Activated CD8-positive, alpha-beta memory T cell treated with anti-CD3 and anti-CD28 coated beads, Interleukin-2, amount 50 U/mL, for 1 hour (primary cell): ENCODE results near the gene C6.
"Not testable (repeated sequence)": the region's sequence is repeated elsewhere in the genome, so short reads cannot be mapped to it uniquely, and the experiment has no call there.

ENCODE experiments used
- DNase-seq: peaks from one replicate; pipeline ENCODE4 v3.0.0-alpha.2; 2020; ENCODE audit errors: extremely low read depth

Gene C6

DNA sequence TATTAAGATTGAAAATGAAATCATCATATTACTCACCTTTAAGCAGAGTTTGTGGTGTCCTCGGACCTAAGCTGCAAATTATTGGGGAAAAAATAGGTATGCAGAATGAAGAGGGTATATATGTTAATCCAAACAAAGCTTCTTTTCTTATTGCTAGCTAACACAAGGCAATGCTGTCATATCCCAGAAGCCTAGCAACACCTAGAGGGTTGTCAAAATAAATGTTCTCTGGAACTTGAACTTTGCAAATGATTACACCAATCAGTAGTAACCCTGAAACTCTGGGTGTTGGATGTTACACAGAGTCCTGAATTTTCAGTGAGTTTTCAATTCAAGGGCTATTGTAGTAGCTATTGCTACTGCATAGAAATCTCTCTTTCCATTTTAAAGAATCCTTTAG, at the start of gene C6:
Gene C6 (minus strand): TSS at position 193 of the 400 bp plus-strand sequence. CDS start 10,302 bp downstream, outside the sequence.
- DNase-seq = no peak

DNA sequence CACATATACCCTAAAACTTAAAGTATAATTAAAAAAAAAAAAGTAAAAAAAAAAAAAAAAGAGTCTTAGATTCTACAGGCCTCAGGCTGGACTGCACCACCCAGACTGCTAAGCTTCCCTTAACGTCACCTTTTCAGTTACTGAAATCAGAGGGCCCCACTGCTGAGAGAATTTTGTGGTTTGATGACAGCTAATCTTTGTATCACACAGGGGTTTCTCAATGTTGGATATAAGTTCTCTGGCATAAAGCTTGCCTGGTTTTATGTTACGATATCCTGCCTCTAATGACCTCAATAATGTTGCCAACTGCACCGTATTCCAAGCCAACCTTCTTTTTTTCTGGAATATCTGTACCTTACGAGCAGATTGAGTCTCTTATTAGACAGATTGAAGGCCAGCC, 43.1 kb upstream of the C6 start:
- no peak for DNase-seq

DNA sequence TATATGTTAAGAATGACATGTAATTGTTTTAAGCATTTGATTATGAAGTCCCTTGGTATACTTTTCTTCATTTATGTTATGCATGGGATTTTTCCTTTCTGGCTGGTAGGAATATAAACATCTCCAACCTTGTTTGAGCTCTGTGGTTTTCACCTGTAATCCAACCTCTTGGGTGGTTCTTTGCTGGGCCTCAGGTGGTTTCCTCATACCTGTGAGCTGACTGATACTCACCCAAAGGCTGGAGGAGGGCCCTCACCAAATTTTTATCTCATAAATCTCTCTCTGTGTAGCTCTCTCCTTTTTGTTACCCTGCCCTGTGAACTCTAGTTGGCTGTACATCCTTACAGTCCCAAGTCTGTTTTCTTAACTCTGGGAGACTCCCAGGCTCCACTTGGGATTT, 39.8 kb upstream of the C6 start:
- no peak for DNase-seq

DNA sequence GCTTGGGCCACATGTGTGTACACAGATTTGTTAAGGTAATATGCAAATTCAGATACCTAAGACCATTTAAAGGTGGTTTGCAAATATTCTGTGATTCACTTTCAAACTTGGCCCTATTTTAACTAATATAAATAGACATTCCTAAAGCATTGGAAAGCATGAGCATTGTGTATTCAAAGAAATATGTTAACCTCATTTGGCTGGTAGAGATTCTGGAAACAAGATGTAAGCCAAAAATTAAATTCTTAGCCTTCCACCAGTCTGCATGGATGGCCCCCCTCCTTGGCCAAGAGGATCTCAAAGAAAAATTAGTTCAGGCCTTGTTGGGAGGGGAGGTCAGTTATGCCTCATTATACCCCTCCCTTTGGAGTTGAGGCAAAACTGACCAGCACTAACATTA, 38.7 kb upstream of the C6 start:
- no peak for DNase-seq

DNA sequence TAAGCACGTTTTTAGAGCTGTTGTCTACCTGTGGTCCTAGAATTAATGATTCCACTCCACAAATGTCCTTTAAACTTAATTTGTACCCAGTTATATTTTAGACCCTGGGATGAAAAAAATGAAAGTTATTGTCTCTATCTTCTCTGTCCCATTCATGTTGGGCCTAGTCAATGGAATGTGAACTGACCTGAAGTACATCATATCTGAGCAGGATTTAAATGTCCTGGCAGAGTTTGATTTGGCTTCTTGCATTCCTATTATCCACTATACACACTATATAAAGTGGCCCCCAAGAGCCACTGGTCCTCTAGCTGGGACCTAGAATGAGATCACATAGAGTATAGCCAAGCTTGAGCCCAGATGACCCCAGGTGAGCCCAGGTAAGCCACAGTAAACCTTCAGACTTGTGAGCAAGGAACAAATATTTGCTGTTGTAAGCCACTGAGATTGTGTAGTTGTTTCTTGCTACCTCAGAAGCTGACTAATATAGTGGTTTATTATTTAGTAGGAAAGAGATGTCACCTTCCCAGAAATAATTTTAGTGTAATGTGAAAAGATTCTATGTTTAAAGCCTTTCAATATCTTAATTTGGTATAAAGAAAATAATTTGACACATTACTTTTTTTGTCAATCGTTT, 37.1 kb upstream of the C6 start:
- DNase-seq = no peak

DNA sequence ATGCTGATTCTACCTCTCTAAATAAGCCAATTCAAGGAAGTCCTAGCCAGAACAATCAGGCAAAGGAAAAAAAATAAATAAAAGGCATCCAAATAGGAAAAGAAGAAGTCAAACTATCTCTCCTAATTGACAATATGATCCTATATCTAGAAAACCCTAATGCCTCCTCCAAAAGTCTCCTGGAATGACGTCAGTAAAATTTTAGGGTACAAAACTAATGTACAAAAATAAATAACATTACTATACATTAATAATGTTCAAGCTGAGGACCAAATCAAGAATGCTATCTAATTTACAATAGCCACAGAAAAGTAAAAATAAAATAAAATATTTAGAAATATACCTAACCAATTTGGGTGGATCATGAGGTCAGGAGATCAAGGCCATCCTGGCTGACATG, 33.8 kb upstream of the C6 start:
- DNase-seq = no peak

DNA sequence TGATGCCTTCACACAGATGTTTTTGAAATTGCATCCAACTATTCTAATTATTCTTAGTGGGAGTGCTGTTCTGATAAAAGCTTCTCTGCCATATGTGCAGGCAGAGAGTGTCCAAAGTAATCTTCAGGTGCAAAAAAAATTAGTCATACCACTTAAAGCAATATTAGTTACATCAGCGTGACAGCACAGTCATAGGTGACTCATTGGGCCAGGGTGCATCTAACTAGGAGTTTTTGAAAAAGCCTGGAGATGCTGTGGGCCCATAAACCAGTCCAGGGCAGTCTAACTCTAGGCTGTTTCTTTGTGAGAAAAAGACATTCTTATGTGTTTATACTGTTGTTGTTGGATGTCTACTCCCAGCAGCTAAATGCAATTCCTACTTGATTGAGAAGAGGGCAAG, 33.0 kb upstream of the C6 start:
- no peak for DNase-seq

DNA sequence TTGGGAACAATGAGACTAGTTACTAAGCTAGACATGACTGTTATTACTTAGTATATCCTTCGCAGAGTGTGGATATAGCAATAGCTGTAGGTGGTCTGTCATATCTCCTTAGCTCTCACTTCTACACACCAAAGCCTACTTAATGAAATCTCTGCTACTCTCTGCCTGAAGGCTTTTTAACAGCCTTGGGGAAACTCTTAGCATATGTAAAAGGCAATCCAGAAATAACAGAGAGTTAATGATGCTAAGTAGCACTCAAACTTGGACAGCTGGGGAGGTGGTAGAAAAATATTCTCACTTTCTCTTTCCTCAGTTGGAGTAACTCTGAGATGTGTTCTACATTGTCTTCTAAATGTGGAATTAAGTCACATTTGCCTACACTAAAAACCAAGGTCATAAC, 30.2 kb upstream of the C6 start:
- no peak for DNase-seq

DNA sequence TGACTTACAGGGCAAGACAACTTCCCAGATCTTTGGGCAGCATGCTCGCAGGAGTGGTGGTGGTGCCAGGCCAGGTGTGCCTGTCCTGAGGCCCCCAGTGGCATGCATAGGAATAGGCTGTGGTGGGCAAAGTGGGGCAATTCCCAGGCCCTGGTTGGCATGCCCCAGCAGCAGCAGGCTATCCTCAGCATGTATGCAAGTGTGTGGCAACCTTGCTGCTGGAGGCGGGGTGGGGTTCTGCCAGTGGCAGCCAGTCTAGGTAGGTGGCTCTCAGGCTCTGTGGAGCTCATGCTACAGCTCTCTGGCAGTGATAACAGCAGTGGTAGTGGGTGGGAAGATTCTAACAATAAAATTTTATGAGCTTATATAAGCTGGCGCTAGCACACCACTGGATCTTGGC, 27.7 kb upstream of the C6 start:
- no peak for DNase-seq

DNA sequence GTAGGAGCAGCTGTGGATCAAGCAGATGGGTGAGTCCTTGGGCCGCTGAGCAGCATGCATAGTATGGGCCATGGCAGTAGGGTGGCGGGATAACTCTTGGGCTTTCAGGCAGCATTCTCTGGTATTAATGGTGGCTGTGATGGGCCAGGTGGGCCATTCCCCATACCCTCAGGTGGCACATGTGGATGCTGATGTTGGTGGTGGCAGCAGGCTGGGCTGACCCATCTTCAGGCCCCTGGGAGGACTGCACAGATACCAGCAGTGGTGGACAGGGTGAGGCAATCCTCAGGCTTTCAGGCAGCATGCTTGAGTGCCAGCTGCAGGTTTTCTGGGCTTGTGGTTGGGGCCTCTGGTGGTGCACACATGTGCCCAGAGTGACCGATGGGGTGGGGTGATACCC, 27.1 kb upstream of the C6 start:
- no peak for DNase-seq

DNA sequence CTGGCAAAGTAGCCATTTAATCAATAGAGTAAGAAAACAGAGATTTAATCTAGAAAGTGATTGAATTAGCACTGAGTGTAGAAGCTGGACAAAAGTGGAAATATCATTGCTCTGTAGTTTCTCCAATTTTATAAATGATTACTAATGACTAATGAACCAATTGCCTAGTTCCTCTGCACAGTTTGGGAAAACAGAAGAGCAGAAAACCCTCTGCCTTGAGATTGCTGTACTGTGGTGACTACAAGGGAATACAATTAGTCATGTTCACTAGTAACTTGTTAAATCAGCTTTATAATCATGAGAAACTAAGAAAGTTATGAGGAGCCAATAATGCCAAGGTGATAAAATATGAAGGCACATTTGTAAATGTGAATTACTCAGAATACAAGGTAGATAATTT, 21.1 kb upstream of the C6 start:
- no peak for DNase-seq

DNA sequence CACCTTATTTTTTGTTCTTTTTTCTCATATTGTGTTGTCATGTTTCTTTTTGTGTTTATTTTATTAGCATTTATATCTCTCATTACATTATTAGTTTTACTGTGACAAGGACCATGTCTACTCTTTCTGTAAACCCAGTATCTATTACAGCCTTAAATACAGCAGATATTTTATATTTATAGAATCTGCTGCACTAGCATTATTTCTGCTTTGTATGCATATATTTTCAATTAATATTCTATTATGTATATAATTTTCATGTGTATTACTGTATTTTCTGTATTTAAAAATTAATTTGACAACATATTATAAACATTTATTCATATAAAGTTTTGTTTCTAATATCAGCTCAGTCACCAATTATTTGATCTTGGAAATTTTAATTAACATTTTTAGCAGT, 19.5 kb upstream of the C6 start:
- DNase-seq = no peak

DNA sequence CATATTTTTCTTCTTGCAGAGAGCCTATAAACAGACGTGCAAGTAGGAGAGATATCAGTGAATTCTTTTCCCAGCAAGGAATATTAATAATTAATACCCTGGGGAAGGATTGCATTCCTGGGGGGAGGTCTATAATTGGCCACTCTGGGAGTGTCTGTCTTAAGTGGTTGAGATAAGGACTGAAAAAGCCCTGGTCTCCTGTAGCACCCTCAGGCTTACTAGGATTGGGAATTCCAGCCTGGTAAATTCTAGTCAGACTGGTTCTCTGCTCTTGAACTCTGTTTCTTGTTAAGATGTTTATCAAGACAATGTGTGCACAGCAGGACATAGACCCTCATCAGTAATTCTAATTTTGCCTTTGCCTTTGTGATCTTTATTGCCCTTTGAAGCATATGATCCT, 16.9 kb upstream of the C6 start:
- not testable (repeated sequence) for DNase-seq

DNA sequence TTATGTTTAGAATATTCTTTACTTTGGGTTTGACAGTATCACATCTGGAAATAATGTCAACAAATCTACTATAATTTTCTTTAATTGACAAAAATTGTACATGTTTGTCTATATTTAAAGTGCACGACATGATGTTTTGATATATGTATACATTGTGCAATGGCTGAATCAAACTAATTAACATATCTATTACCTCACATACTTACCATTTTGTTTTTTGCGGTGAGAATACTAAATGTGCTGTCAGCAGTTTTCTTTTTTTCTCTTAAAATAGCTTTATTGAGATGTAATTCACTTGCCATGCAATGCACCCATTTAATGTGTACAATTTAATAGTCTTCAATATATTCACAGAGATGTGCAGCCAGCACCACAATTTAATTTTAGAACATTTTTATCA, 10.6 kb upstream of the C6 start:
- DNase-seq = no peak

DNA sequence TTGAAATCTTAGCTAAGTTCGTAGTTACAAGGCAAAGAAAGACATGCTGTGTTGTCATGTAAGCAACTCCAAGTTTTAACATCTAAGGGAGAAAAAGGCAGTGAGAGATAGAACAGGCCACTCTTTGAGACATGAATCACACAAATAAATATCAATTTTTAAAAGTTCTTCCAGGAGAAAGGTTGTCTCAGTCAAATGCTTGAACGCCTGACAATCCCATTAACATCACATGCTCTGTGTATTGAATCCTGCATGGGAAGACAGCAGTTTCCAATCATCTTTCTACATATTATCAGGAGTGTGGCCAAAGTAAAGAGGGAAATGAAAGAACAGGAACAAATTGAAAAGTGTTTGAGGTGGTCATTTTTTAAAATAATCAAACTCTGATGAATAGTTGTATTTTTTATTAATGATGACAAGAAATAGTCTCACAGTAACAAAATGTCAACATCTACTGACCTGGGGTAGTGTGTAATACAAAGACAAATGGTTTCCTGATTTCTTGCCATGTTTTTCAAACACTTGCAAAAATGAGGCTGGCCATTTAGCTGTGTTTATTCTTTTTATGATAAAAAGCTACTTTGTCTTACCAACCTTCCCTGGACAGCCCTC, 6.4 kb upstream of the C6 start:
- DNase-seq = no peak

DNA sequence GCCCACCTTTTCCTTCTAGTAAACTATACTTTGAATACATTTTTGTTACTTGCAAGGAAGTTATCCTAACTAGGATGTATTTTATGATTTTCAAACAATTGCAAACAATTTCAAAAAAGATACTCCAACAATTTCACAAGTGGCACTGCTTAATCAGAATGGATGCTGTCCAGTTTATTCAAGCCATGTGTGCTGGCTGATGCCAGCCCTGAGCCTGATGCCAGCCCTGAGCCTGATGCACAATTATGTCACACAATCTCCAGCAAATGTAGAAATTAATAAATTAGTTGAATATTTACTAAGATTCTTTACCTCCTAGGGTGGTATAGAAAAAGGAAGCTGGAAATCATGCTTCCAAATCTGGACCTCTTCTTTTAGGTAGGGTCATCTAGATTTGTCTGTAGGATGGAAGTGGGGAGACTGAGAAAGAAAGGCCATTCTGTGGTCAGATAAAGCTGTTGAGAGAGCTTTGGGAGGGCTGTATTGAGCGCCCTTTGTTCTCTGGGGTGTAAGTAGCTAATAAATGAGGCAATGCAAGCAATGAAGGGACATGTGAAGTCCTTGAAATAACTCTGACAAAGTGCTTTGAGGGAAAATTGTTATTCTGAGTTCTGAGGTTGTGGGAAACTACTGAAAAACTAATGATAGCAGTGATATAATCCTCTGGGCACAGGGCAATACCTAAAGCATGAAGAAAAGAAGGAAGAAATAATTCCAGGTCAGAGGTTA, 5.8 kb upstream of the C6 start:
- DNase-seq = no peak

DNA sequence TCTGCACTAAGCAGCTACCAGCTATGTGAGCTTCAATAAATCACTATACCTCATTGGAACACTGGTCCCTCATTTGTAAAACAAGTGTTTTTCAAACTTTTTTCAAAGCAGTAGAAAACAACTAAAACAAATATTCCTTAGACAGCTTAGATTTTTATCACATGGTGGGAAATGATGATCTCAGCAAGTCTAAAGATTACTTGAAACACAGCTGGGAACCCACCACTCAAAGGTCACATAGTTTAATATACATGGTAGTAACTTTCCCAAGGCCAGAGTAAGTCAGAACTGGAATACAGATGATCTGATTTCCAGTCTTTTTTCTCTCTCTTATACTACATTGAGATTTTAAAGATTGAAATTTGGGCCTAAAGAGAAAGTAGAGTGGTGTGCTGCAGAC, 850 bp upstream of the C6 start:
- DNase-seq = no peak

DNA sequence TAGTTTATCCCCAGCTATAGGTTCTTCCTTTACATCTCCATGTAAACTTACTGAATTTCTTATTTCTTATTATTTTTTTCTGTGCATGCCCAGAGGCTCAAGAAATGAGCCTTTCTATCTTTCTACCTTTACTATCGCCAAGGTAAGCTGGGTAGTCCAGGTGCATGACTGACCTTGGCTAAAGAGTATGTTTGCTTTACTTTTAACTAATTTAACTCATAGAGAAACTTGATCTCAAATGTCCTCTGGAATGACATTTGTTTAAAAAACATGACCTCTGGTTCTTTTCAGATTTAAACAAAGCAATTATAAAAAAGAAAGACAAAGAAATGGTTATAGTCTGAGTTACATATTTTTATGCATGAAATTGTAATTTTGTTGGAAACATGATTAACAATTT, 397 bp downstream of the C6 start:
- DNase-seq = no peak

DNA sequence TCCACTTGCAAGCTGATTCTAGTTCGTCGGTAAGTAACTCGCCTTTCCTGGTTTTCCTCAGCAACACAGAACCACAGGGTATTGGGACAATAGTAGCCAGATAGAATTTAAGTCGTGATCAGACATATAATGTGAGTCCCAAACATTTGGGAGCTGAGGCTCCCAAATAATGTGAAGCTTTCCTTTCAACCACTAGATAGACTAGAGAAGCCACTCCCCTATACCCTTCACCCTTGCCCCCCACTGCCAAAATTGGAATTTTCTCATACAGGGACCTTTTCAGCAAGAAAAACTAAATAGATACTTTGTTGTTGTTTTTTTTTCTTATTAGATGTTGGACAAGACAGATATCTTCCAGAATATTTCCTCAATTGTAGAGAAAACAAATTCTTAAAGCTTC, 1.9 kb downstream of the C6 start:
- no peak for DNase-seq

DNA sequence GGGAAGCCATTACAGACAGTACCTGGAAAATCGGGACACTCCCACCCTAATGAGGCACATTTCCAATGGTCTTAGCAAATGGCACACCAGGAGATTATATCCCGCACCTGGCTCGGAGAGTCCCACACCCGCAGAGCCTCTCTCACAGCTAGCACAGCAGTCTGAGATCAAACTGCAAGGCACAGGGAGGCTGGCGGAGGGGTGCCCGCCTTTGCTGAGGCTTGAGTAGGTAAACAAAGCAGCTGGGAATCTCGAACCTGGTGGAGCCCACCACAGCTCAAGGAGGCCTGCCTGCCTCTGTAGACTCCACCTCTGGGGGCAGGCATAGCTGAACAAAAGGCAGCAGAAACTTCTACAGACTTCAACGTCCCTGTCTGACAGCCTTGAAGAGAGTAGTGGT, 7.9 kb downstream of the C6 start:
- DNase-seq = not testable (repeated sequence)

DNA sequence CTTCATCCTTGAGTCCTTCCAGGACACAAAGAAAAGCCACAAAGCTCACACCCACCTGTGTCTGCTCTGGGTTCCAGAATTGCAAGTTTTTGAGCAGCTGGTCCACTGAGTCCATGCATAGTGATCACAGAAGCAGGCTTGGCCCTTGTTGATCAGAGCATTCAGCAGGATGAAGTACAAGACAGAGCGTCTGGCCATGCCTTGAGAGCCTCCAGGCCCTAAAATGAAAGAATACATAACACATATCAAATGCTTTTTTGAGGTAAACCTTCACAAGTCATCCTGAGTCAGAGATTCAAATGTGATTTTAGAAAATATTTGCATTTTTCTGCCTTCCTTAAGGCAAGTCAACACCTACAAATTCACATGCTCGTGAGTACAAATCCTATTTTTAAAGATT, 10.3 kb downstream of the C6 start:
- DNase-seq = no peak

DNA sequence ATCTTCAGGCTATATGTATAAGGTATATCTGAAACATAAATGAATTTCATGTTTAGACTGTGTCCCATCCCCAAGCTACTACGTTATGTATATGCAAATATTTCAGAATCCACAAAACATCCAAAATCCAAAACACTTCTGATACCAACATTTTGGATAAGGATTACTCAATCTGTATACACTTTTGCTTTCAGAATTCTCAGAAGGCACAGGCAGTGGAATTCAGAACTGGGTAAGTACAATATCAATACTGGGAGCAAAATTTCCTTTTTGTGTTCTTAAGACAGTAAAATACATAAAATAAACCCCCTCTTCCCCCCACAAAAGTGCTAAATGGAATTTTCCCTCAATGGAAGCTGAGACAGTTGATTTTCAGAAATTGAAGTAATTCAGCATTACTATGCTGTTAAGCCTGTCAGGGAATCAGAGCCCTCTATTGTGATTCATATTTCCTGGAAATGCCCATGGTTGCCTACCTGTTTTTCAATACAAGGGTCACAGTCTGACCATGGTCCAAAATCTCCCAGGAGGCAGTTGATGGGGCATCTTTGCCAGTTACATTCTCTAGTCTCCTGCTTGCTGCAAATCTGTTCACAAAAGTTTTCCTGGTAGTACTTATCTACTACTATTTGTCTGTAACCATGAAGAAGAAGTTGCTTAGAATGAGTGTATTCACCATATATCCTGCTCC, 12.1 kb downstream of the C6 start:
- DNase-seq = no peak

DNA sequence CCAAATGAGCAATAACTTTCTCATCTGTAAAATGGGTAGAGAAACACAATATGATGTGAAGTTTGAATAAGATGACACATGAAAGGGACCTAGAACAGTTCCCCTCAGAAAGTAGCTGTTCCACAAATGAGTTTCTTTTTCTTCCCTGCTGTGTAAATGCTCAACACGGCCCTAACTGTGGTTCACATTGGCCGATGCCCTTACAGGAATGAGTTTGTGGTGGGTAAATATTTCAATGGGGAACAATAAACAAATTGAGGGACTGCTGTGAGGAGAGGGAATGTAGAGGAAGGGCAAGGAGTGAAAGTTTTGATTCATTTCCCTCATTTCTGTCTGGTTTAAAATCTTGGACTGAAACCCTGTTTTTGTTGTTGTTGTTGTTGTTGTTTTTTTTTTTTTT, 12.8 kb downstream of the C6 start:
- no peak for DNase-seq
